CD4-positive, CD25-positive, alpha-beta regulatory T cell (primary cell): ENCODE results near the gene SPCS3. TPM values are rescaled to one million over a fixed set of nuclear protein-coding genes. Genes with fewer than 3 reads are reported as not detected.

Experiments
- ATAC-seq, 2 donors: fragments of 150-1000 bp; cut with Tn5 transposase; one replicate each; pipeline ENCODE4 v1.10.0; 2021; ENCODE audit warnings: low read depth in 2 of 2, moderate number of reproducible peaks in 2 of 2, moderate library complexity in 1 of 2
- DNase-seq, 3 donors: peaks; one replicate each; pipeline versions ENCODE4 v3.0.0 to v3.0.0-alpha.2; 2012 to 2022; ENCODE audit warnings: mixed read lengths in 1 of 3
- H3K27ac ChIP-seq: one replicate; pipeline ENCODE4 v1.7.0; 2013; ENCODE audit warnings: mild to moderate bottlenecking, low read length; ENCODE audit not compliant: insufficient read depth, poor library complexity, severe bottlenecking
- H3K27me3 ChIP-seq: one replicate; pipeline ENCODE4 v1.7.0; 2013; ENCODE audit warnings: low read length; ENCODE audit not compliant: control insufficient read depth, insufficient read depth
- H3K36me3 ChIP-seq: one replicate; pipeline ENCODE4 v1.7.0; 2013; ENCODE audit warnings: mild to moderate bottlenecking, low read length, moderate library complexity; ENCODE audit not compliant: control insufficient read depth, insufficient read depth
- H3K4me1 ChIP-seq: 2 replicates; pipeline ENCODE4 v1.7.0; 2013; ENCODE audit warnings: mild to moderate bottlenecking, low read length; ENCODE audit not compliant: insufficient read depth, control insufficient read depth, poor library complexity, severe bottlenecking
- H3K4me3 ChIP-seq: one replicate; pipeline ENCODE4 v1.7.0; 2013; ENCODE audit warnings: low read depth, mild to moderate bottlenecking, low read length, moderate library complexity
- H3K9me3 ChIP-seq, 2 experiments: 1 replicate in 1 of 2; 2 replicates in 1 of 2; pipeline ENCODE4 v1.7.0; 2013; ENCODE audit warnings: low read length in 2 of 2, mild to moderate bottlenecking in 1 of 2, moderate library complexity in 1 of 2; ENCODE audit not compliant: control insufficient read depth in 2 of 2
- H3K27ac Mint-ChIP-seq, 3 donors: one replicate each; pipeline ENCODE4 v1.8.0; 2020 to 2022; ENCODE audit warnings: mild to moderate bottlenecking in 3 of 3, mixed read lengths in 3 of 3, moderate library complexity in 2 of 3
- H3K27me3 Mint-ChIP-seq: one replicate; pipeline ENCODE4 v1.8.0; 2022; ENCODE audit warnings: mild to moderate bottlenecking, mixed read lengths
- H3K36me3 Mint-ChIP-seq: one replicate; pipeline ENCODE4 v1.8.0; 2020; ENCODE audit warnings: mixed read lengths
- H3K4me1 Mint-ChIP-seq, 4 donors: one replicate each; pipeline ENCODE4 v1.8.0; 2020 to 2022; ENCODE audit warnings: mixed read lengths in 4 of 4, mild to moderate bottlenecking in 1 of 4
- H3K4me3 Mint-ChIP-seq, 4 donors: one replicate each; pipeline ENCODE4 v1.8.0; 2020 to 2022; ENCODE audit warnings: mild to moderate bottlenecking in 4 of 4, mixed read lengths in 4 of 4, moderate library complexity in 3 of 4
- H3K9me3 Mint-ChIP-seq, 7 donors: one replicate each; pipeline ENCODE4 v1.8.0; 2020 to 2022; ENCODE audit warnings: mixed read lengths in 7 of 7, mild to moderate bottlenecking in 3 of 7, moderate library complexity in 2 of 7
- polyA plus RNA-seq, 4 donors: library from polyadenylated mRNA; unstranded; fragments of 300-500 nt; fragmentation: Illumina TruSeq; gene quantifications; one replicate each; pipeline ENCODE4 v1.2.3, GENCODE V29; 2021
- total RNA-seq: library from RNA; stranded (reverse); gene quantifications from one replicate; pipeline ENCODE4 v1.2.3, GENCODE V29; 2022

SPCS3 gene
- total and polyA plus RNA-seq, 5 donors from 2014 or later: 42.9 to 125 (median 51.7) TPM

DNA sequence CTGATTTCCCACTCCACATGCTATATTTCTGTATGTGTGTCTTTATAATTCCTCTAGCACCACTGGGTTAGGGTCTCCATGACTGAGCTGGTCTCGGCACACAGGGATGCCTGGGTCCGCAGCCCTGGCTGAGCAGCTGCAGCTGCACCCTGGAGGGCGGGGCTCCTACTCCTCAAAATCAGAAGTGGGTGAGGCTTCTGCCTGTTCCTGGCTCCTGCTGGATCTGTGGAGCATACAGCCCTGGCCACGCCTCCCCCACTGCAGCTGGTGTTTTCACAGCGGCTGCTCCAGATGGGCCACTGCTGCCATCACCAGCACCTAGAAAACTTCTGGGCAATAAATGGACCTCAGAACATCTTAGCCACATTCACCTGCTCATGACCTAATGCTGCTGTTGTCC, 30.9 kb downstream of the SPCS3 start:
- Mint-ChIP-seq H3K27ac (no peak overlapping the region), H3K27me3 (peaks cover 4% of the 10 kb centered on the region), H3K4me3 (no peak overlapping the region), H3K4me1 (no peaks in the 10 kb centered on the region), H3K9me3 (peaks cover 0 to 6% (median 3%) of the 10 kb centered on the region in 7 donors), H3K36me3 (peaks cover 13% of the 10 kb centered on the region)
- DNase-seq (no peak), ATAC-seq (no peak)
- H3K4me1 ChIP-seq: no peaks in the 10 kb centered on the region
- H3K27me3 ChIP-seq: no peaks in the 10 kb centered on the region
- no peaks in the 10 kb centered on the region for H3K36me3 ChIP-seq
- no peaks in the 10 kb centered on the region for H3K9me3 ChIP-seq
- no peak overlapping the region for H3K4me3 ChIP-seq
- no peak overlapping the region for H3K27ac ChIP-seq

GRCh38 chr4:176354884-176355283, 35.1 kb downstream of the SPCS3 start:
- no peaks in the 10 kb centered on the region for H3K9me3 ChIP-seq
- ATAC-seq (no peak), DNase-seq (no peak)

DNA sequence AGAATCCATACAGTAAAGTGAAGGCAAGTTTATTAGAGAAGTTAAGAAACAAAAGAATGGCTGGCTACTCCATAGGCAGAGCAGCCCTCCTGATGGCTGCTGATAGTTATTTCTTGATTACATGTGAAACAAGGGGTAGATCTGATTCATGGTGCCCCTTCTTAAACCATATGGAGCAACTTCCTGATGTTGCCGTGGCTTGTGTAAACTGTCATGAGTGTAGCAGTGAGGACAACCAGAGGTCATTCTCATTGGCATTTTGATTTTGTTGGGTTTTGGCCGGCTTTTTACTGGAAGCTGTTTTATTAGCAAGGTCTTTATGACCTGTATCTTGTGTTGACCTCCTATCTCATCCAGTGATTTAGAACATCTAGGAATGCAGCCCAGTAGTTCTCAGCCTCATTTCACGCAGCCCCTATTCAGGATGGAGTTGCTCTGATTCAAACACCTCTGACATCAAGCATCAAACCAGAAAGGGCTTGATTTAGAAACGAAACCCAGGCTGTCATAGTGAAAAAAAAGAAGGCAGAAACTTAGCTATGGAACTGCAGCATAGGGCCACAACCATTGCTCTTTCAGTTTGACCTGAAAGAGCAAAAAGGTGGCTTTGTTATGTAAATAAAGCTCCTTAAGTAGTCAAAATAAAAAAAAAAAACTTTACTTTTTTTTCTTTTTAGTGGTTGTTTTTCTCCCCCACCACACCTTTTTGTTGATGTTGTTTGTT, 37.8 kb downstream of the SPCS3 start:
- ATAC-seq: no peak
- peaks cover 0 to 4% (median 0%) of the 10 kb centered on the region in 4 donors for H3K4me1 Mint-ChIP-seq
- no peaks in the 10 kb centered on the region for H3K36me3 Mint-ChIP-seq

More at GRCh38 chr4:176354884-176355283, 35.1 kb downstream of the SPCS3 start:
- Mint-ChIP-seq H3K36me3 (peaks cover 3% of the 10 kb centered on the region), H3K9me3 (peaks cover 0 to 3% (median 0%) of the 10 kb centered on the region in 7 donors), H3K27ac (no peak overlapping the region), H3K4me1 (peaks cover 0 to 4% (median 0%) of the 10 kb centered on the region in 4 donors), H3K27me3 (peaks cover 4% of the 10 kb centered on the region), H3K4me3 (no peak overlapping the region)
- Histone ChIP-seq H3K4me3 (no peak overlapping the region), H3K27me3 (no peaks in the 10 kb centered on the region), H3K36me3 (no peaks in the 10 kb centered on the region), H3K27ac (no peak overlapping the region), H3K4me1 (no peaks in the 10 kb centered on the region)

GRCh38 chr4:176358083-176358469, 38.3 kb downstream of the SPCS3 start:
- no peaks in the 10 kb centered on the region for H3K36me3 Mint-ChIP-seq
- no peaks in the 10 kb centered on the region for H3K9me3 ChIP-seq
- H3K36me3 ChIP-seq: no peaks in the 10 kb centered on the region
- H3K9me3 Mint-ChIP-seq: peaks cover 0 to 1% (median 0%) of the 10 kb centered on the region in 7 donors
- no peak overlapping the region for H3K27ac Mint-ChIP-seq
- H3K27me3 Mint-ChIP-seq: peaks cover 4% of the 10 kb centered on the region
- H3K4me1 ChIP-seq: no peaks in the 10 kb centered on the region
- no peak overlapping the region for H3K27ac ChIP-seq
- H3K4me1 Mint-ChIP-seq: peaks cover 0 to 4% (median 0%) of the 10 kb centered on the region in 4 donors
- no peak overlapping the region for H3K4me3 ChIP-seq
- H3K27me3 ChIP-seq: no peaks in the 10 kb centered on the region
- H3K4me3 Mint-ChIP-seq: no peak overlapping the region
- DNase-seq (no peak), ATAC-seq (no peak)

More for the DNA sequence above, 37.8 kb downstream of the SPCS3 start:
- H3K27ac ChIP-seq: no peak overlapping the region
- no peaks in the 10 kb centered on the region for H3K27me3 ChIP-seq
- no peaks in the 10 kb centered on the region for H3K36me3 ChIP-seq
- no peak overlapping the region for H3K27ac Mint-ChIP-seq
- no peak overlapping the region for H3K4me3 Mint-ChIP-seq
- DNase-seq: no peak
- H3K9me3 ChIP-seq: no peaks in the 10 kb centered on the region
- no peaks in the 10 kb centered on the region for H3K4me1 ChIP-seq
- peaks cover 4% of the 10 kb centered on the region for H3K27me3 Mint-ChIP-seq
- no peak overlapping the region for H3K4me3 ChIP-seq
- peaks cover 0 to 2% (median 0%) of the 10 kb centered on the region in 7 donors for H3K9me3 Mint-ChIP-seq

DNA sequence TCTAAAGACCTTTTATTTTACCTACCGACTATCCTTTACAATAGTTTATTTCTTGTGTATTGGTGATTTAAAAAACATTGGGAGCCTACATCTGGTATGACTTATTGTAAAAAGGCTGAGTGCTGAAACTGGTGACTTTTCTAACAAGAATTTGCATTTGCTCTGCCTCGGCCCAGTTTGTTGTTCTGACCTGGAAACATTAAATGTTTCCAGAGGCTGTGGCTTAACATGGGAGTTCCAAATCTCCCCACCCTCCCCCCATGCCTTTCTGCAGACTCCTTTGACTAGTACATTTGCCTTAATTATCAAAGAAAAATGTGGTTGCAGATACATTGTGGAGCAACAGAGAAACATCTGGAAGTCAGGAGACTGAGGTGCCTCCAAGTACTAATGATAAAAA, 39.8 kb downstream of the SPCS3 start:
- Mint-ChIP-seq H3K9me3 (no peaks in the 10 kb centered on the region), H3K4me1 (peaks cover 0 to 4% (median 0%) of the 10 kb centered on the region in 4 donors), H3K36me3 (no peaks in the 10 kb centered on the region), H3K27me3 (no peaks in the 10 kb centered on the region), H3K27ac (no peak overlapping the region), H3K4me3 (no peak overlapping the region)
- H3K4me3 ChIP-seq: no peak overlapping the region
- H3K9me3 ChIP-seq: no peaks in the 10 kb centered on the region
- H3K4me1 ChIP-seq: no peaks in the 10 kb centered on the region
- DNase-seq (no peak), ATAC-seq (no peak)
- no peaks in the 10 kb centered on the region for H3K27me3 ChIP-seq
- H3K27ac ChIP-seq: no peak overlapping the region
- no peaks in the 10 kb centered on the region for H3K36me3 ChIP-seq

- no peak overlapping the region for H3K4me3 ChIP-seq
- Mint-ChIP-seq H3K4me1 (peaks cover 0 to 4% (median 0%) of the 10 kb centered on the region in 4 donors), H3K9me3 (peaks cover 0 to 2% (median 0%) of the 10 kb centered on the region in 7 donors), H3K36me3 (no peaks in the 10 kb centered on the region), H3K27ac (no peak overlapping the region), H3K4me3 (no peak overlapping the region), H3K27me3 (no peaks in the 10 kb centered on the region)
- H3K27me3 ChIP-seq: peaks cover 2% of the 10 kb centered on the region
- H3K27ac ChIP-seq: no peak overlapping the region
- no peaks in the 10 kb centered on the region for H3K36me3 ChIP-seq
- ATAC-seq: no peak
- no peaks in the 10 kb centered on the region for H3K4me1 ChIP-seq
- H3K9me3 ChIP-seq: no peaks in the 10 kb centered on the region
- no peak for DNase-seq
Observed at GRCh38 chr4:176360446-176360845, 40.7 kb downstream of the SPCS3 start.

GRCh38 chr4:176363072-176363471, 43.3 kb downstream of the SPCS3 start:
- H3K27me3 ChIP-seq: peaks cover 2% of the 10 kb centered on the region
- H3K4me3 ChIP-seq: no peak overlapping the region
- no peak overlapping the region for H3K4me3 Mint-ChIP-seq
- ATAC-seq (no peak), DNase-seq (no peak)
- no peaks in the 10 kb centered on the region for H3K36me3 ChIP-seq
- H3K27ac Mint-ChIP-seq: no peak overlapping the region
- H3K4me1 ChIP-seq: no peaks in the 10 kb centered on the region
- H3K9me3 Mint-ChIP-seq: peaks cover 0 to 18% (median 2%) of the 10 kb centered on the region in 7 donors
- H3K36me3 Mint-ChIP-seq: no peaks in the 10 kb centered on the region
- no peaks in the 10 kb centered on the region for H3K4me1 Mint-ChIP-seq
- H3K27ac ChIP-seq: no peak overlapping the region
- H3K27me3 Mint-ChIP-seq: no peaks in the 10 kb centered on the region
- peaks cover 11 to 12% of the 10 kb centered on the region in 2 experiments for H3K9me3 ChIP-seq
